ENCODE data around the gene RNF222. TPM values are rescaled to one million over a fixed set of nuclear protein-coding genes. Genes with fewer than 3 reads are reported as not detected.

RNF222 gene, protein sequence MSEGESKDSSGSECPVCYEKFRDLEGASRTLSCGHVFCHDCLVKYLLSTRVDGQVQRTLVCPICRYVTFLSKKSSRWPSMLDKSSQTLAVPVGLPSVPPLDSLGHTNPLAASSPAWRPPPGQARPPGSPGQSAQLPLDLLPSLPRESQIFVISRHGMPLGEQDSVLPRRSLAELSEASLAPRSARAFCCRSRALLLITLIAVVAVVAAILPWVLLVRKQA
- total RNA-seq: not detected in 2 replicates

GRCh38 chr17:8397636-8398035 is at the start of gene RNF222:
RNF222 (minus strand) TSS chr17:8397827; CDS start chr17:8393461, 4,366 bp downstream.

DNA sequence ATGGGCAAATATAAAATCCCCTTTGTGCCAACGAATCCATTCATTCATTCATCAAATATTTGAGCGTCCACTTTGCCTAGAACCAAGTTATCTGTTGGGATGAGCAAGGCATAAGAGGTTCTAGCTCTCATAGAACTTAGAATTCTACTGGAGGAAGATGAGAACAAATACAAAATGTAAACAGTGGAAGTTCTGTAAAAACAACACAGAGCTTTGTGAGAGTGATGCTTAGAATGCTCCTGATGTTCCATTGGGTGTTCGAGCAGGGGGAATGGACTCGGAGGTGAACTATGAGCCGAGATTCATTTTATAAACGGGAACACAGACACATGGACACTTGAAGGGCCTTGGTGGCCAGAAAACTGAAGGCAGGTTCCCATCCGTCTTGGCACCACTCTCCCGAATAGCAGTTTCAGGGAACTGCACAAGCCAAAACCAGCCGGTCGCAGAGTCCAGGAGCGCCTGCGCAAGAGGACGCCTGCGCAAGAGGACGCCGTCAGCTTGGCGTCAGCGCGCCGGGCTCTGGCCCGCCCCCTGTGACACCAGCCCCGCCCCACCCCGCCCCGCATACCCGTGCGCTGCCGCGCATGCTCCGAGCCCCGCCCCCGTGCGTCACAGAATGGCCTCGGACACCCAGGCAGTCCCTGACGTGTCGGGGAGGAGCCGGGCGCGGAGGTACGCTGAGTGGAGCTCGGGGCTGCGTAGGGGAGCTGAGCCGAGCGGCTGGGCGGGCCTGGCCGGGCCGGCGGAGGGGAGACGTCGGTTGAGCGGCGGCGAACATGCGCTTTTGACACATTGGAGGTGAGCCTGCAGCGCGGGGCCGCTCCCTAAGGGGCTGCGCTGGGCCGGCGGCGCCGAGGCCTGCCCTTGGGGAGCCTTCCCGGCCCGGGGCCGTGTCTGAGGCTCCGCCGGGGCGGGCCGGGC is 37.9 kb upstream of the RNF222 start, which contains the start of gene NDEL1:
NDEL1 (plus strand) TSS at position 640 of the 924 bp plus-strand sequence. CDS start 8,388 bp downstream, outside the sequence.

GRCh38 chr17:8383143-8383822 is 14.3 kb downstream of the RNF222 start, which contains the start of gene RPL26:
RPL26 (minus strand) TSS chr17:8383193; CDS start chr17:8382310, 883 bp downstream.

DNA sequence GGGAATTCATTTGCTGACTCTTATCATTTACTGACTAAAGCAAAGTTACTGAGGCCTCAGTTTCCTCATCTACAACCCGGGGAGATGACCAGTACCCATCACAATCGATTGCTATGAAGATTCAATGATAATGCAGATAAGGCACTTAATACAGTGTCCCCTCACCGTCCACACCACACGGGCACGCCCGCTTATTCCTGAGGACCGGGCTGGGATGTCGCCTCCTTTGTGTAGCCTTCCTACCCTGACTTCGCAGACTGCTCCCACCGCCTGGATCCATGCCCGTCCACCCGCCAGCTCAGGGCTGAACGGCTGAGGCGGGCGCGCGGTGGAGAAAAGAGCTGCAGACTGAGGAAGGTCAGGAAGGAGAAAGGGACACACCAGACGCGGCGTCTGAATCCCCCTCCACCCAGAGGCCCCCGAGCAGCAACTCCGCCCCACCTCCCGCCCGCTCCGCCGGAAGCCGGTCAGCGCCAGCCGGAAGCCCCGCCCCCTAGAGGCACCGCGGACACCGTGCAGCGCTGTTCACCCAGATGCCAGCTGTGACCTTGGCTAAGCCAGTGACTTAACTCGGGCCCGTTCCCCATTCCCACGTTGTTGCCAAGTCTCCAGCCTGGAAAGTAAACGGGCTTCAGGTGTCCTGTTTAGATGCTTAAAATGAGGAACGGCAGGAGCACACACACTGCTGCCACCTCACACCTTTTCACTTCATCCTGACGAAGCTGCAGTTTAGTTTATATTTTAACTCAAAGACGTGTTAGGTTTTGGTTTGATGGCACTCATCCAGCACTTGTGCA is 21.2 kb downstream of the RNF222 start, which contains the start of gene KRABD2:
KRABD2 (minus strand) TSS at position 434 of the 797 bp plus-strand sequence.

Other genes starting within 250 kb of the RNF222 start
- gene PER1, start 245.4 kb downstream of the RNF222 start, total RNA-seq: 2.9 and 3.3 TPM in 2 replicates
- gene VAMP2, start 234.9 kb downstream of the RNF222 start, total RNA-seq: 3.5 and 3.7 TPM in 2 replicates
- gene TMEM107, start 221.4 kb downstream of the RNF222 start, total RNA-seq: 18.4 and 45.5 TPM in 2 replicates
- gene BORCS6, start 207.6 kb downstream of the RNF222 start, total RNA-seq: 5.8 and 6.6 TPM in 2 replicates
- gene AURKB, start 187.3 kb downstream of the RNF222 start, total RNA-seq: 2.6 and 2.7 TPM in 2 replicates
- 2.1 and 3.0 TPM in 2 replicates for gene CTC1, start 149.8 kb downstream of the RNF222 start, total RNA-seq
- gene PFAS, start 148.5 kb downstream of the RNF222 start, total RNA-seq: 8.1 and 10.5 TPM in 2 replicates
- gene RANGRF, start 109.2 kb downstream of the RNF222 start, total RNA-seq: 6.3 and 9.2 TPM in 2 replicates
- 0.55 and 0.85 TPM in 2 replicates for gene SLC25A35, start 102.4 kb downstream of the RNF222 start, total RNA-seq
- 0.09 TPM in 1 of 2 replicates, not detected in the other for gene ARHGEF15, start 87.6 kb downstream of the RNF222 start, total RNA-seq
- not detected in 2 replicates for gene ODF4, start 58.0 kb downstream of the RNF222 start, total RNA-seq
- gene RPL26, start 14.6 kb downstream of the RNF222 start, total RNA-seq: 4,111 and 4,604 TPM in 2 replicates
- gene NDEL1, start 38.1 kb upstream of the RNF222 start, total RNA-seq: 34.4 and 46.7 TPM in 2 replicates
- 116 and 159 TPM in 2 replicates for gene MYH10, start 232.9 kb upstream of the RNF222 start, total RNA-seq